ENCODE measurements around the gene SLC24A3. TPM values are rescaled to one million over a fixed set of nuclear protein-coding genes. Genes with fewer than 3 reads are reported as not detected.

SLC24A3 gene
- total RNA-seq, 1 experiment from 2014 or later: 0.14 TPM

- H3K4me1 Mint-ChIP-seq (ENCODE audit: low read depth, unreplicated experiment): no peaks in the 10 kb centered on the region
- no TSS peak for BruUV-seq (replicated peaks)
- no peak for DNase-seq
- intact Hi-C loops (cut with micrococcal nuclease; ENCODE audit: unreplicated experiment): no loop called here
- Histone ChIP-seq H3K4me1 (no peaks in the 10 kb centered on the region), H3K9me3 (no peaks in the 10 kb centered on the region), H3K36me3 (ENCODE audit: control insufficient read depth, insufficient read depth, low read length) (no peaks in the 10 kb centered on the region), H3K4me3 (ENCODE audit: low read depth, low read length) (no peak overlapping the region), H3K27me3 (replicated peaks; ENCODE audit: control insufficient read depth, insufficient read depth, low read length) (no peaks in the 10 kb centered on the region)
- ChIA-PET POLR2A (no interaction called here), CTCF (no interaction called here)
- peaks cover 6% of the 10 kb centered on the region for H3K27me3 Mint-ChIP-seq (ENCODE audit: insufficient read depth, unreplicated experiment)
- no peaks in the 10 kb centered on the region for H3K9me3 Mint-ChIP-seq (ENCODE audit: unreplicated experiment)
- no peak overlapping the region for H3K27ac Mint-ChIP-seq (ENCODE audit: unreplicated experiment)
- no peak overlapping the region for H3K4me3 Mint-ChIP-seq (ENCODE audit: unreplicated experiment)
- no peak for TF ChIP-seq CTCF (IDR thresholded peaks at IDR 0.05; ENCODE audit: insufficient read depth in 1 of 2, low read depth in 1 of 2, low read length in 1 of 2, severe bottlenecking in 1 of 2, unreplicated experiment in 1 of 2)
- no peaks in the 10 kb centered on the region for H3K36me3 Mint-ChIP-seq (ENCODE audit: insufficient read depth, unreplicated experiment)
Measured at GRCh38 chr20:19642860-19643259, 430.4 kb downstream of the SLC24A3 start.

GRCh38 chr20:19644085-19644484, 431.6 kb downstream of the SLC24A3 start:
- BruUV-seq (replicated peaks): no TSS peak
- Mint-ChIP-seq H3K4me3 (ENCODE audit: unreplicated experiment) (no peak overlapping the region), H3K9me3 (ENCODE audit: unreplicated experiment) (no peaks in the 10 kb centered on the region), H3K4me1 (ENCODE audit: low read depth, unreplicated experiment) (no peaks in the 10 kb centered on the region), H3K27me3 (ENCODE audit: insufficient read depth, unreplicated experiment) (peaks cover 6% of the 10 kb centered on the region), H3K36me3 (ENCODE audit: insufficient read depth, unreplicated experiment) (no peaks in the 10 kb centered on the region), H3K27ac (ENCODE audit: unreplicated experiment) (no peak overlapping the region)
- no peaks in the 10 kb centered on the region for H3K9me3 ChIP-seq
- ChIA-PET POLR2A (no interaction called here), CTCF (no interaction called here)
- H3K27me3 ChIP-seq (replicated peaks; ENCODE audit: control insufficient read depth, insufficient read depth, low read length): no peaks in the 10 kb centered on the region
- no peaks in the 10 kb centered on the region for H3K36me3 ChIP-seq (ENCODE audit: control insufficient read depth, insufficient read depth, low read length)
- no peak overlapping the region for H3K4me3 ChIP-seq (ENCODE audit: low read depth, low read length)
- intact Hi-C loops (cut with micrococcal nuclease; ENCODE audit: unreplicated experiment): no loop called here
- H3K4me1 ChIP-seq: no peaks in the 10 kb centered on the region
- no peak for DNase-seq
- no peak for TF ChIP-seq CTCF (IDR thresholded peaks at IDR 0.05; ENCODE audit: insufficient read depth in 1 of 2, low read depth in 1 of 2, low read length in 1 of 2, severe bottlenecking in 1 of 2, unreplicated experiment in 1 of 2)

GRCh38 chr20:19646963-19647362, 434.5 kb downstream of the SLC24A3 start:
- CTCF ChIA-PET: no interaction called here
- POLR2A ChIA-PET: no interaction called here
- peaks cover 5% of the 10 kb centered on the region for H3K9me3 ChIP-seq
- no peaks in the 10 kb centered on the region for H3K27me3 ChIP-seq (replicated peaks; ENCODE audit: control insufficient read depth, insufficient read depth, low read length)
- TF ChIP-seq CTCF (IDR thresholded peaks at IDR 0.05; ENCODE audit: insufficient read depth in 1 of 2, low read depth in 1 of 2, low read length in 1 of 2, severe bottlenecking in 1 of 2, unreplicated experiment in 1 of 2): no peak
- H3K4me1 ChIP-seq: no peaks in the 10 kb centered on the region
- no peaks in the 10 kb centered on the region for H3K36me3 ChIP-seq (ENCODE audit: control insufficient read depth, insufficient read depth, low read length)
- peaks cover 6% of the 10 kb centered on the region for H3K27me3 Mint-ChIP-seq (ENCODE audit: insufficient read depth, unreplicated experiment)
- H3K4me3 ChIP-seq (ENCODE audit: low read depth, low read length): no peak overlapping the region
- H3K27ac Mint-ChIP-seq (ENCODE audit: unreplicated experiment): no peak overlapping the region
- intact Hi-C loops (cut with micrococcal nuclease; ENCODE audit: unreplicated experiment): no loop called here
- peaks cover 15% of the 10 kb centered on the region for H3K9me3 Mint-ChIP-seq (ENCODE audit: unreplicated experiment)
- H3K4me3 Mint-ChIP-seq (ENCODE audit: unreplicated experiment): no peak overlapping the region
- DNase-seq: no peak
- no peaks in the 10 kb centered on the region for H3K4me1 Mint-ChIP-seq (ENCODE audit: low read depth, unreplicated experiment)
- no peaks in the 10 kb centered on the region for H3K36me3 Mint-ChIP-seq (ENCODE audit: insufficient read depth, unreplicated experiment)
- no TSS peak for BruUV-seq (replicated peaks)
